Activated T-cell treated with anti-CD3 and anti-CD28 coated beads, Interleukin-2, amount 50 U/mL, for 4 hours (primary cell): ENCODE results near the gene MAN1A1. TPM values are rescaled to one million over a fixed set of nuclear protein-coding genes. Genes with fewer than 3 reads are reported as not detected.
"Not testable (repeated sequence)": the region's sequence is repeated elsewhere in the genome, so short reads cannot be mapped to it uniquely, and the experiment has no call there.

Experiments
- ATAC-seq, 2 donors: fragments of 200-7000 bp; cut with Tn5 transposase; one replicate each; pipeline ENCODE4 v1.10.0; 2021
- DNase-seq: peaks from one replicate; pipeline ENCODE4 v3.0.0-alpha.2; 2020
- H3K27me3 Mint-ChIP-seq: one replicate; pipeline ENCODE4 v1.8.0; 2021; ENCODE audit warnings: low read depth, mixed read lengths
- H3K36me3 Mint-ChIP-seq: one replicate; pipeline ENCODE4 v1.8.0; 2022; ENCODE audit warnings: mixed read lengths; ENCODE audit not compliant: insufficient read depth
- H3K4me1 Mint-ChIP-seq: one replicate; pipeline ENCODE4 v1.8.0; 2021; ENCODE audit warnings: low read depth, mixed read lengths
- H3K4me3 Mint-ChIP-seq: one replicate; pipeline ENCODE4 v1.8.0; 2021; ENCODE audit warnings: mild to moderate bottlenecking, moderate library complexity, mixed read lengths
- H3K9me3 Mint-ChIP-seq: one replicate; pipeline ENCODE4 v1.8.0; 2021; ENCODE audit warnings: mixed read lengths
- total RNA-seq, 3 donors: library from RNA; stranded (reverse); gene quantifications; one replicate each; pipeline ENCODE4 v1.2.1, GENCODE V29; 2021

Gene MAN1A1
- total RNA-seq, 3 donors from 2014 or later: 28.5 to 33.6 (median 31.2) TPM

GRCh38 chr6:119161438-119161837, 188.1 kb downstream of the MAN1A1 start:
- Mint-ChIP-seq H3K36me3 (no peaks in the 10 kb centered on the region), H3K9me3 (no peaks in the 10 kb centered on the region), H3K4me1 (no peaks in the 10 kb centered on the region), H3K4me3 (no peak overlapping the region), H3K27me3 (peaks cover 19% of the 10 kb centered on the region)
- no peak for DNase-seq
- ATAC-seq: no peak

GRCh38 chr6:119160911-119161310, 188.7 kb downstream of the MAN1A1 start:
- Mint-ChIP-seq H3K4me1 (no peaks in the 10 kb centered on the region), H3K9me3 (no peaks in the 10 kb centered on the region), H3K27me3 (peaks cover 16% of the 10 kb centered on the region), H3K36me3 (no peaks in the 10 kb centered on the region), H3K4me3 (no peak overlapping the region)
- DNase-seq: no peak
- ATAC-seq: no peak

GRCh38 chr6:119158057-119158848, 191.3 kb downstream of the MAN1A1 start:
- ATAC-seq: no peak
- H3K4me3 Mint-ChIP-seq: no peak overlapping the region

GRCh38 chr6:119157506-119157815, 192.1 kb downstream of the MAN1A1 start:
- Mint-ChIP-seq H3K36me3 (no peaks in the 10 kb centered on the region), H3K27me3 (peaks cover 5% of the 10 kb centered on the region), H3K4me1 (no peaks in the 10 kb centered on the region), H3K4me3 (no peak overlapping the region), H3K9me3 (no peaks in the 10 kb centered on the region)
- ATAC-seq (no peak), DNase-seq (no peak)

More at GRCh38 chr6:119158057-119158848, 191.3 kb downstream of the MAN1A1 start:
- Mint-ChIP-seq H3K4me1 (no peaks in the 10 kb centered on the region), H3K9me3 (no peaks in the 10 kb centered on the region), H3K27me3 (peaks cover 5% of the 10 kb centered on the region), H3K36me3 (no peaks in the 10 kb centered on the region)
- no peak for DNase-seq

GRCh38 chr6:119156757-119157505, 192.6 kb downstream of the MAN1A1 start:
- ATAC-seq (no peak), DNase-seq (no peak)
- H3K36me3 Mint-ChIP-seq: no peaks in the 10 kb centered on the region
- H3K9me3 Mint-ChIP-seq: no peaks in the 10 kb centered on the region
- no peak overlapping the region for H3K4me3 Mint-ChIP-seq
- H3K4me1 Mint-ChIP-seq: no peaks in the 10 kb centered on the region
- peaks cover 7% of the 10 kb centered on the region for H3K27me3 Mint-ChIP-seq

GRCh38 chr6:119156082-119156481, 193.5 kb downstream of the MAN1A1 start:
- H3K9me3 Mint-ChIP-seq, ATAC-seq: not testable (repeated sequence)

GRCh38 chr6:119152187-119152586, 197.4 kb downstream of the MAN1A1 start:
- Mint-ChIP-seq H3K4me3 (no peak overlapping the region), H3K36me3 (no peaks in the 10 kb centered on the region), H3K4me1 (peaks cover 16% of the 10 kb centered on the region), H3K9me3 (no peaks in the 10 kb centered on the region), H3K27me3 (peaks cover 5% of the 10 kb centered on the region)
- DNase-seq (no peak), ATAC-seq (no peak)

More at GRCh38 chr6:119156082-119156481, 193.5 kb downstream of the MAN1A1 start:
- not testable (repeated sequence) for H3K4me1 Mint-ChIP-seq, H3K27me3 Mint-ChIP-seq, H3K4me3 Mint-ChIP-seq, H3K36me3 Mint-ChIP-seq, DNase-seq

GRCh38 chr6:119148825-119149525, 200.6 kb downstream of the MAN1A1 start:
- Mint-ChIP-seq H3K27me3 (peaks cover 5% of the 10 kb centered on the region), H3K36me3 (no peaks in the 10 kb centered on the region), H3K9me3 (no peaks in the 10 kb centered on the region), H3K4me3 (no peak overlapping the region), H3K4me1 (peaks cover 26% of the 10 kb centered on the region)
- DNase-seq (no peak), ATAC-seq (no peak)

GRCh38 chr6:119148098-119148824, 201.3 kb downstream of the MAN1A1 start:
- no peak overlapping the region for H3K4me3 Mint-ChIP-seq
- no peak for DNase-seq
- peaks cover 26% of the 10 kb centered on the region for H3K4me1 Mint-ChIP-seq
- peaks cover 4% of the 10 kb centered on the region for H3K27me3 Mint-ChIP-seq
- no peak for ATAC-seq
- H3K9me3 Mint-ChIP-seq: no peaks in the 10 kb centered on the region
- H3K36me3 Mint-ChIP-seq: no peaks in the 10 kb centered on the region

- peak; percentile 83 to 91 for ATAC-seq
- peak; percentile 7 for DNase-seq
- Mint-ChIP-seq H3K27me3 (peaks cover 3% of the 10 kb centered on the region), H3K36me3 (no peaks in the 10 kb centered on the region), H3K4me3 (peak overlapping the region; percentile 39), H3K4me1 (peaks cover 26% of the 10 kb centered on the region), H3K9me3 (no peaks in the 10 kb centered on the region)
These were observed 202.2 kb downstream of the MAN1A1 start for GRCh38 chr6:119147101-119148053.

- Mint-ChIP-seq H3K27me3 (no peaks in the 10 kb centered on the region), H3K36me3 (no peaks in the 10 kb centered on the region), H3K4me1 (peaks cover 22% of the 10 kb centered on the region), H3K4me3 (no peak overlapping the region), H3K9me3 (no peaks in the 10 kb centered on the region)
- ATAC-seq (peak in 1 of 2 donors; percentile 4), DNase-seq (no peak)
These were observed 204.4 kb downstream of the MAN1A1 start for GRCh38 chr6:119145111-119145510.

GRCh38 chr6:119142637-119143036, 206.9 kb downstream of the MAN1A1 start:
- H3K4me1 Mint-ChIP-seq: peaks cover 20% of the 10 kb centered on the region
- no peaks in the 10 kb centered on the region for H3K9me3 Mint-ChIP-seq
- peaks cover 1% of the 10 kb centered on the region for H3K27me3 Mint-ChIP-seq
- H3K36me3 Mint-ChIP-seq: no peaks in the 10 kb centered on the region
- DNase-seq (no peak), ATAC-seq (no peak)
- no peak overlapping the region for H3K4me3 Mint-ChIP-seq

GRCh38 chr6:119142041-119142440, 207.5 kb downstream of the MAN1A1 start:
- H3K36me3 Mint-ChIP-seq: no peaks in the 10 kb centered on the region
- ATAC-seq (no peak), DNase-seq (no peak)
- H3K9me3 Mint-ChIP-seq: no peaks in the 10 kb centered on the region
- no peak overlapping the region for H3K4me3 Mint-ChIP-seq
- peaks cover 14% of the 10 kb centered on the region for H3K4me1 Mint-ChIP-seq
- H3K27me3 Mint-ChIP-seq: peaks cover 1% of the 10 kb centered on the region
